Mesenchymal stem cell (in vitro differentiated cells and primary cell): ENCODE data around the gene MBOAT7.
"Not testable (repeated sequence)": the region's sequence is repeated elsewhere in the genome, so short reads cannot be mapped to it uniquely, and the experiment has no call there.

Experiments
- DNase-seq: peaks from one replicate; pipeline ENCODE4 v3.0.0-alpha.2; 2013
- H2AFZ ChIP-seq: one replicate; pipeline ENCODE4 v1.6.1; 2013; ENCODE audit warnings: low read depth, mild to moderate bottlenecking, control low read depth, inconsistent platforms, low read length, moderate library complexity
- H2AK5ac ChIP-seq: 2 replicates; pipeline ENCODE4 v1.6.1; 2013; ENCODE audit warnings: low read length, moderate library complexity, mild to moderate bottlenecking, inconsistent platforms; ENCODE audit not compliant: severe bottlenecking
- H2BK120ac ChIP-seq: one replicate; pipeline ENCODE4 v1.6.1; 2013; ENCODE audit warnings: low read depth, mild to moderate bottlenecking, inconsistent platforms, low read length, moderate library complexity
- H2BK12ac ChIP-seq, 2 experiments: one replicate each; pipeline ENCODE4 v1.6.1; 2013; ENCODE audit warnings: inconsistent platforms in 2 of 2, low read length in 2 of 2, mild to moderate bottlenecking in 2 of 2, moderate library complexity in 2 of 2, control low read depth in 1 of 2
- H2BK15ac ChIP-seq: one replicate; pipeline ENCODE4 v1.6.1; 2013; ENCODE audit warnings: mild to moderate bottlenecking, low read depth, inconsistent platforms; ENCODE audit not compliant: poor library complexity, severe bottlenecking
- H2BK5ac ChIP-seq: 2 replicates; pipeline ENCODE4 v1.6.1; 2013; ENCODE audit warnings: low read depth, mild to moderate bottlenecking, low read length, control low read depth, inconsistent platforms; ENCODE audit not compliant: poor library complexity, severe bottlenecking
- H3K14ac ChIP-seq, 2 experiments: one replicate each; pipeline ENCODE4 v1.6.1; 2013; ENCODE audit warnings: inconsistent platforms in 2 of 2, low read length in 2 of 2, control low read depth in 1 of 2, mild to moderate bottlenecking in 1 of 2, moderate library complexity in 1 of 2
- H3K18ac ChIP-seq, 2 experiments: one replicate each; pipeline ENCODE4 v1.6.1; 2013; ENCODE audit warnings: inconsistent platforms in 2 of 2, low read length in 2 of 2, control low read depth in 1 of 2, low read depth in 1 of 2, mild to moderate bottlenecking in 1 of 2
- H3K23ac ChIP-seq, 2 experiments: one replicate each; pipeline ENCODE4 v1.6.1; 2013; ENCODE audit warnings: inconsistent platforms in 2 of 2, low read length in 2 of 2, mild to moderate bottlenecking in 2 of 2, moderate library complexity in 2 of 2, control low read depth in 1 of 2
- H3K27ac ChIP-seq: 2 replicates; pipeline ENCODE4 v1.5.1; 2013; ENCODE audit warnings: mild to moderate bottlenecking, moderate library complexity, low read length, control low read depth, inconsistent platforms; ENCODE audit not compliant: poor library complexity, severe bottlenecking
- H3K27me3 ChIP-seq, 2 experiments: 2 replicates each; pipeline versions ENCODE4 v1.6.1 to v1.7.0; 2013; ENCODE audit warnings: low read length in 2 of 2, mild to moderate bottlenecking in 2 of 2, moderate library complexity in 2 of 2, control low read depth in 1 of 2, inconsistent platforms in 1 of 2; ENCODE audit not compliant: control insufficient read depth in 1 of 2, insufficient read depth in 1 of 2
- H3K36me3 ChIP-seq, 2 experiments: 2 replicates each; pipeline versions ENCODE4 v1.6.1 to v1.7.0; 2013; ENCODE audit warnings: low read length in 2 of 2, control low read depth in 1 of 2, inconsistent platforms in 1 of 2, low read depth in 1 of 2, mild to moderate bottlenecking in 1 of 2; ENCODE audit not compliant: insufficient read depth in 2 of 2, control insufficient read depth in 1 of 2
- H3K4ac ChIP-seq, 2 experiments: one replicate each; pipeline ENCODE4 v1.6.1; 2013; ENCODE audit warnings: inconsistent platforms in 2 of 2, low read length in 2 of 2, mild to moderate bottlenecking in 2 of 2, moderate library complexity in 2 of 2, control low read depth in 1 of 2, low read depth in 1 of 2
- H3K4me1 ChIP-seq: 2 replicates; pipeline ENCODE4 v1.6.1; 2013; ENCODE audit warnings: low read depth, low read length, control low read depth; ENCODE audit not compliant: control insufficient read depth, insufficient read depth
- H3K4me2 ChIP-seq: 2 replicates; pipeline ENCODE4 v1.6.1; 2013; ENCODE audit warnings: low read length, mild to moderate bottlenecking, inconsistent platforms; ENCODE audit not compliant: poor library complexity, severe bottlenecking
- H3K4me3 ChIP-seq, 2 experiments: 2 replicates each; pipeline versions ENCODE4 v1.5.1 to v1.7.0; 2013; ENCODE audit warnings: low read length in 2 of 2, mild to moderate bottlenecking in 2 of 2, control low read depth in 1 of 2, low read depth in 1 of 2; ENCODE audit not compliant: insufficient read depth in 1 of 2
- H3K79me1 ChIP-seq: replicated peaks from 2 replicates; pipeline ENCODE4 v1.6.1; 2013; ENCODE audit warnings: mild to moderate bottlenecking, control low read depth, low read length, inconsistent platforms; ENCODE audit not compliant: poor library complexity, severe bottlenecking
- H3K9ac ChIP-seq: 2 replicates; pipeline ENCODE4 v1.7.0; 2013; ENCODE audit warnings: mild to moderate bottlenecking, low read length, moderate library complexity
- H3K9me3 ChIP-seq: 2 replicates; pipeline ENCODE4 v1.7.0; 2013; ENCODE audit warnings: mild to moderate bottlenecking, low read length; ENCODE audit not compliant: control insufficient read depth
- H4K8ac ChIP-seq: one replicate; pipeline ENCODE4 v1.6.1; 2013; ENCODE audit warnings: inconsistent platforms, mild to moderate bottlenecking, low read length, moderate library complexity
- H4K91ac ChIP-seq: one replicate; pipeline ENCODE4 v1.6.1; 2013; ENCODE audit warnings: mild to moderate bottlenecking, low read length, inconsistent platforms
- WGBS: methylation state at CpG from one replicate; pipeline ENCODE4 v1.1.7; 2013; ENCODE audit warnings: mixed read lengths; 5-methylcytosine and 5-hydroxymethylcytosine counted together

MBOAT7 gene

GRCh38 chr19:54229146-54229545 is 39.8 kb upstream of the MBOAT7 start:
- no peak overlapping the region for H3K4me2 ChIP-seq
- H3K9me3 ChIP-seq = no peaks in the 10 kb centered on the region
- H2BK15ac ChIP-seq = no peak overlapping the region
- no peaks in the 10 kb centered on the region for H3K4me1 ChIP-seq
- H2AK5ac ChIP-seq = no peak overlapping the region
- H3K9ac ChIP-seq = no peak overlapping the region
- no peak overlapping the region for H2BK5ac ChIP-seq
- no peak for DNase-seq
- H4K91ac ChIP-seq = no peak overlapping the region
- 90% methylated on average over 8 of the region's 8 CpGs for WGBS
- peaks cover 9 to 32% of the 10 kb centered on the region in 2 experiments for H3K27me3 ChIP-seq
- H3K4me3 ChIP-seq = no peak overlapping the region
- no peak overlapping the region for H3K27ac ChIP-seq
- no peak overlapping the region for H2BK12ac ChIP-seq
- H4K8ac ChIP-seq = no peak overlapping the region
- no peak overlapping the region for H3K4ac ChIP-seq
- H3K14ac ChIP-seq = no peak overlapping the region
- H2BK120ac ChIP-seq = no peak overlapping the region
- H3K36me3 ChIP-seq = no peaks in the 10 kb centered on the region
- no peaks in the 10 kb centered on the region for H3K79me1 ChIP-seq
- no peak overlapping the region for H3K18ac ChIP-seq
- H3K23ac ChIP-seq = no peak overlapping the region
- no peak overlapping the region for H2AFZ ChIP-seq

GRCh38 chr19:54224619-54225018 is 35.2 kb upstream of the MBOAT7 start:
- H3K4me2 ChIP-seq, H3K79me1 ChIP-seq, H3K4ac ChIP-seq, H4K91ac ChIP-seq, H3K23ac ChIP-seq, H2BK15ac ChIP-seq, H3K9ac ChIP-seq, H3K4me3 ChIP-seq, H4K8ac ChIP-seq, H3K4me1 ChIP-seq, H3K36me3 ChIP-seq, H2AK5ac ChIP-seq, H2BK5ac ChIP-seq, DNase-seq, H3K18ac ChIP-seq, H3K14ac ChIP-seq, H3K27ac ChIP-seq, H2AFZ ChIP-seq, H2BK120ac ChIP-seq, H3K9me3 ChIP-seq, H2BK12ac ChIP-seq: not testable (repeated sequence)
- H3K27me3 ChIP-seq = peaks cover 4 to 27% of the 10 kb centered on the region in 2 experiments
- 91% methylated on average over 10 of the region's 10 CpGs for WGBS

- not testable (repeated sequence) for H2AFZ ChIP-seq, H4K91ac ChIP-seq, H3K4me1 ChIP-seq, H3K9ac ChIP-seq, H3K27ac ChIP-seq, H3K23ac ChIP-seq, H2BK12ac ChIP-seq, H3K79me1 ChIP-seq, H3K18ac ChIP-seq, H4K8ac ChIP-seq, H2BK5ac ChIP-seq, H3K9me3 ChIP-seq, DNase-seq, H3K4ac ChIP-seq, H2BK15ac ChIP-seq, H3K14ac ChIP-seq, H2AK5ac ChIP-seq, H3K4me3 ChIP-seq, H2BK120ac ChIP-seq, H3K36me3 ChIP-seq, H3K4me2 ChIP-seq
- H3K27me3 ChIP-seq = peaks cover 4 to 26% of the 10 kb centered on the region in 2 experiments
- WGBS = 79% methylated on average over 4 of the region's 5 CpGs
Observed at GRCh38 chr19:54223937-54224281, 34.5 kb upstream of the MBOAT7 start.

GRCh38 chr19:54223277-54223936 is 34.0 kb upstream of the MBOAT7 start:
- 76% methylated on average over 13 of the region's 14 CpGs for WGBS
- not testable (repeated sequence) for H3K79me1 ChIP-seq

More at GRCh38 chr19:54223277-54223936, 34.0 kb upstream of the MBOAT7 start:
- H2BK5ac ChIP-seq, H4K91ac ChIP-seq, DNase-seq, H2BK15ac ChIP-seq, H3K4ac ChIP-seq, H4K8ac ChIP-seq, H3K27ac ChIP-seq, H3K18ac ChIP-seq, H3K23ac ChIP-seq, H3K14ac ChIP-seq, H3K4me3 ChIP-seq, H3K9me3 ChIP-seq, H2AK5ac ChIP-seq, H2BK120ac ChIP-seq, H2BK12ac ChIP-seq, H2AFZ ChIP-seq, H3K9ac ChIP-seq, H3K4me2 ChIP-seq: not testable (repeated sequence)
- H3K27me3 ChIP-seq = peaks cover 4 to 21% of the 10 kb centered on the region in 2 experiments
- peaks cover 12% of the 10 kb centered on the region for H3K4me1 ChIP-seq
- H3K36me3 ChIP-seq = peaks cover 7 to 13% of the 10 kb centered on the region in 2 experiments
